HL-60 (cell line): ENCODE measurements around the gene P3H3.
"Not testable (repeated sequence)": the region's sequence is repeated elsewhere in the genome, so short reads cannot be mapped to it uniquely, and the experiment has no call there.

Experiments used
- DNase-seq, 2 experiments: peaks; one replicate each; pipeline ENCODE4 v3.0.0-alpha.2; 2010 to 2020; ENCODE audit warnings: low read depth in 1 of 2, low spot score in 1 of 2
- H3K27ac ChIP-seq: fragments of 250-450 bp; sonication (Bioruptor Pico); replicated peaks from 2 replicates; pipeline ENCODE4 v1.5.1; 2020; ENCODE audit warnings: mild to moderate bottlenecking, moderate library complexity
- H3K27me3 ChIP-seq: fragments of 250-450 bp; sonication (Bioruptor Pico); 2 replicates; pipeline ENCODE4 v1.5.1; 2021; ENCODE audit warnings: mild to moderate bottlenecking, moderate library complexity; ENCODE audit not compliant: insufficient read depth, poor library complexity, severe bottlenecking
- H3K4me3 ChIP-seq: replicated peaks from 2 replicates; pipeline ENCODE4 v1.5.1; 2011; ENCODE audit warnings: mild to moderate bottlenecking, control low read depth, low read length; ENCODE audit not compliant: insufficient read depth
- GABPA ChIP-seq: IDR thresholded peaks from 2 replicates; pipeline ENCODE4 v1.6.1; 2012; ENCODE audit warnings: low read depth
- POLR2AphosphoS5 ChIP-seq: IDR thresholded peaks from 2 replicates; pipeline ENCODE4 v1.6.1; 2012; ENCODE audit warnings: low read depth
- SPI1 ChIP-seq: IDR thresholded peaks from 2 replicates; pipeline ENCODE4 v1.6.1; 2012; ENCODE audit warnings: low read depth, mild to moderate bottlenecking, borderline replicate concordance
- TF ChIP-seq, protein P1 (sequence below): IDR thresholded peaks from 2 replicates; pipeline ENCODE4 v1.6.1; 2012; ENCODE audit warnings: low read depth; ENCODE audit not compliant: insufficient replicate concordance
- TF ChIP-seq, protein P2 (sequence below): IDR thresholded peaks from one replicate; pipeline ENCODE4 v1.5.1; 2011; ENCODE audit warnings: low read length, control low read depth, inconsistent platforms; ENCODE audit not compliant: insufficient read depth

Gene P3H3

DNA sequence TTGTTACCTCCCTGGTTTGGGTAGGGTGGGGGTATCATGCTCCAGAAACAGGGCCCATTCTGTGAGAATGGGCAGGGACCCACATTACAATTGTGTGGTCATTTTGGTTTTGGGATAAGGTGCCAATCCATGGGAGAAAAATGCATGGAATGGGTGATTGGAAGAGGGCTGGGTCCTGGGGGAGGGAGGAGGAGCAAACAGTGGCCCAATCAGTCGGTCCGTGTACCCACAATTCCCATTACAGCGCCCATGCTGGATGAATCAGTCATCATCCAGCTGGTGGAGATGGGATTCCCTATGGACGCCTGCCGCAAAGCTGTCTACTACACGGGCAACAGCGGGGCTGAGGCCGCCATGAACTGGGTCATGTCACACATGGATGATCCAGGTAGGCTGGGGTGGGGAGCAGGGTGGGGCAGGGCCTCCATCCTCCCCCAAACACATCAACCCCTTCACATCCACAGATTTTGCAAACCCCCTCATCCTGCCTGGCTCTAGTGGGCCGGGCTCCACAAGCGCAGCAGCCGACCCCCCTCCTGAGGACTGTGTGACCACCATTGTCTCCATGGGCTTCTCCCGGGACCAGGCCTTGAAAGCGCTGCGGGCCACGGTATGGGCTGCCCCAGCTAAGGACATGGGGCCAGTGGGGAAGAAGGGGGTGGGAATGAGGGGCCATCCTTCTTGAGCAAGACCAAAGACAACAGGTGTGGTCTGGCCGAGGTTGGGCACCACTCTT, 35.5 kb downstream of the P3H3 start:
- H3K27me3 ChIP-seq: no peaks in the 10 kb centered on the region
- TF ChIP-seq, protein P1, sequence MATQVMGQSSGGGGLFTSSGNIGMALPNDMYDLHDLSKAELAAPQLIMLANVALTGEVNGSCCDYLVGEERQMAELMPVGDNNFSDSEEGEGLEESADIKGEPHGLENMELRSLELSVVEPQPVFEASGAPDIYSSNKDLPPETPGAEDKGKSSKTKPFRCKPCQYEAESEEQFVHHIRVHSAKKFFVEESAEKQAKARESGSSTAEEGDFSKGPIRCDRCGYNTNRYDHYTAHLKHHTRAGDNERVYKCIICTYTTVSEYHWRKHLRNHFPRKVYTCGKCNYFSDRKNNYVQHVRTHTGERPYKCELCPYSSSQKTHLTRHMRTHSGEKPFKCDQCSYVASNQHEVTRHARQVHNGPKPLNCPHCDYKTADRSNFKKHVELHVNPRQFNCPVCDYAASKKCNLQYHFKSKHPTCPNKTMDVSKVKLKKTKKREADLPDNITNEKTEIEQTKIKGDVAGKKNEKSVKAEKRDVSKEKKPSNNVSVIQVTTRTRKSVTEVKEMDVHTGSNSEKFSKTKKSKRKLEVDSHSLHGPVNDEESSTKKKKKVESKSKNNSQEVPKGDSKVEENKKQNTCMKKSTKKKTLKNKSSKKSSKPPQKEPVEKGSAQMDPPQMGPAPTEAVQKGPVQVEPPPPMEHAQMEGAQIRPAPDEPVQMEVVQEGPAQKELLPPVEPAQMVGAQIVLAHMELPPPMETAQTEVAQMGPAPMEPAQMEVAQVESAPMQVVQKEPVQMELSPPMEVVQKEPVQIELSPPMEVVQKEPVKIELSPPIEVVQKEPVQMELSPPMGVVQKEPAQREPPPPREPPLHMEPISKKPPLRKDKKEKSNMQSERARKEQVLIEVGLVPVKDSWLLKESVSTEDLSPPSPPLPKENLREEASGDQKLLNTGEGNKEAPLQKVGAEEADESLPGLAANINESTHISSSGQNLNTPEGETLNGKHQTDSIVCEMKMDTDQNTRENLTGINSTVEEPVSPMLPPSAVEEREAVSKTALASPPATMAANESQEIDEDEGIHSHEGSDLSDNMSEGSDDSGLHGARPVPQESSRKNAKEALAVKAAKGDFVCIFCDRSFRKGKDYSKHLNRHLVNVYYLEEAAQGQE: no peak
- TF ChIP-seq SPI1 (no peak), GABPA (no peak), POLR2AphosphoS5 (no peak)
- TF ChIP-seq, protein P2, sequence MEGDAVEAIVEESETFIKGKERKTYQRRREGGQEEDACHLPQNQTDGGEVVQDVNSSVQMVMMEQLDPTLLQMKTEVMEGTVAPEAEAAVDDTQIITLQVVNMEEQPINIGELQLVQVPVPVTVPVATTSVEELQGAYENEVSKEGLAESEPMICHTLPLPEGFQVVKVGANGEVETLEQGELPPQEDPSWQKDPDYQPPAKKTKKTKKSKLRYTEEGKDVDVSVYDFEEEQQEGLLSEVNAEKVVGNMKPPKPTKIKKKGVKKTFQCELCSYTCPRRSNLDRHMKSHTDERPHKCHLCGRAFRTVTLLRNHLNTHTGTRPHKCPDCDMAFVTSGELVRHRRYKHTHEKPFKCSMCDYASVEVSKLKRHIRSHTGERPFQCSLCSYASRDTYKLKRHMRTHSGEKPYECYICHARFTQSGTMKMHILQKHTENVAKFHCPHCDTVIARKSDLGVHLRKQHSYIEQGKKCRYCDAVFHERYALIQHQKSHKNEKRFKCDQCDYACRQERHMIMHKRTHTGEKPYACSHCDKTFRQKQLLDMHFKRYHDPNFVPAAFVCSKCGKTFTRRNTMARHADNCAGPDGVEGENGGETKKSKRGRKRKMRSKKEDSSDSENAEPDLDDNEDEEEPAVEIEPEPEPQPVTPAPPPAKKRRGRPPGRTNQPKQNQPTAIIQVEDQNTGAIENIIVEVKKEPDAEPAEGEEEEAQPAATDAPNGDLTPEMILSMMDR: no peak
- no peak overlapping the region for H3K27ac ChIP-seq
- H3K4me3 ChIP-seq: no peak overlapping the region
- no peak for DNase-seq

GRCh38 chr12:6865307-6865706, 37.1 kb downstream of the P3H3 start:
- not testable (repeated sequence) for H3K27ac ChIP-seq, H3K4me3 ChIP-seq, H3K27me3 ChIP-seq, DNase-seq

- no peak for TF ChIP-seq GABPA
- no peak for TF ChIP-seq SPI1
- TF ChIP-seq POLR2AphosphoS5: no peak
- TF ChIP-seq, protein P1: no peak
- TF ChIP-seq, protein P2: no peak
Measured at GRCh38 chr12:6866163-6866919, 38.1 kb downstream of the P3H3 start.

DNA sequence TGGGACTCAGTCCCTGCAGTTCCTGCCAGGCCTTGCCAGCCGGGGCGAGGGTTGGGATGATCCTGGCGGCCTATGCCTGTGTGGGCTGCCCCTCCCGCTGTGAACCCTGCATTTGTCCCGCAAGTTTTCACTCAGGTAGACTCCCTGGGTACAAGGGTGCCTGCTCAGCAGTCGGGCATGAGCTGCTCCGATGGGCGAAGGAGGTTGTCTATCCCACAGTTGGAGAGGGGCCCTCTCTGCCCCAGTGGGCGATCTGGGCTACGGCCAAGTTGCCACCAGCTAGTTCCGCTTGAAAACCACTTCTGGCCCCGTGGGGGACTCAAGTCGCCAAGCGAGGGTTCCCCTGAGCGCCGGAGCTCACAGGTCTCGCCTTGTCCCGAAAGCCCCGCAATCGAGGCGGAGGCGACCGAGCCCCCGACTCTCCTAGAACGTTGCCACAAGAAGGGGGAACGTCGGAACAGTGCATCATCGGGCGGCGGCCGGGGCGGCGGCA, 38.8 kb downstream of the P3H3 start:
- TF ChIP-seq SPI1: 0 out of 2 replicates have a peak, but pooled peaks have one; percentile 0
- no peak for TF ChIP-seq GABPA
- Histone ChIP-seq H3K27me3 (no peaks in the 10 kb centered on the region), H3K4me3 (peak overlapping the region; percentile 93), H3K27ac (peak overlapping the region; percentile 92)
- DNase-seq: no peak

More at GRCh38 chr12:6866163-6866919, 38.1 kb downstream of the P3H3 start:
- Histone ChIP-seq H3K4me3 (peak overlapping the region; percentile 93), H3K27ac (peak overlapping the region; percentile 92), H3K27me3 (no peaks in the 10 kb centered on the region)
- no peak for DNase-seq
